CMK (cell line): ENCODE measurements around the gene FCER1G.
A peak's percentile ranks its signal among the peaks of the same experiment; 100 is the strongest.

ENCODE experiments used
- DNase-seq: peaks from one replicate; pipeline ENCODE4 v3.0.0-alpha.2; 2010; ENCODE audit warnings: low read depth

FCER1G gene

GRCh38 chr1:161215076-161215475, at the start of gene FCER1G:
TSS of gene FCER1G (plus strand) at chr1:161215295. CDS start at chr1:161215322, 27 bp downstream.
- DNase-seq: peak; percentile 93

- peak; percentile 96 for DNase-seq
Measured at GRCh38 chr1:161165742-161166668, 49.1 kb upstream of the FCER1G start, which contains the start of gene PPOX. TSS of gene PPOX (plus strand) at chr1:161166426. CDS start at chr1:161166848, 422 bp downstream.

- no peak for DNase-seq
Measured at GRCh38 chr1:161166669-161167548, 48.2 kb upstream of the FCER1G start.

GRCh38 chr1:161168906-161169305, 46.2 kb upstream of the FCER1G start:
- DNase-seq: no peak

- DNase-seq: no peak
Measured at GRCh38 chr1:161171191-161171590, 43.9 kb upstream of the FCER1G start.

DNA sequence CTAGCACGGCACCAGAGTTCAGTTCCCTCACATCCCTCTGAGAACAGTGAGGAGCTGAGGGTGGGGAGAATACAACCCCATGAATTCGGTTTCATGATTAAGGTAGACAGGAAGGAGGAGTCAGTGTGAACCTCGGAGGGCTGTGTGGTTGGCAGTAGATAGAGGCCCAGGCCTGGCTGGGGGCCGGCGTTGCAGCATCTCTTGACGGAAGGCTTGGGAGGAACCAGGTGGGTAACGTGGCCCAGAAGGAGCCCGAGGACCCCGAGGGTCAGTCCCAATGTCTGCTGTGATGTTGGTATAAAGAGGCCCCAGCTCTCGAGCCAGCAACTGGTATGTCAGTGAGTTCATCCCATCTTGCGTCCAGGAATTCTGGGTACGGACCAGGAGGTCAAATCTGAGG, 43.4 kb upstream of the FCER1G start:
- DNase-seq: no peak

GRCh38 chr1:161172349-161172748, 42.7 kb upstream of the FCER1G start:
- no peak for DNase-seq

- no peak for DNase-seq
Measured at GRCh38 chr1:161172776-161173376, 42.2 kb upstream of the FCER1G start.

DNA sequence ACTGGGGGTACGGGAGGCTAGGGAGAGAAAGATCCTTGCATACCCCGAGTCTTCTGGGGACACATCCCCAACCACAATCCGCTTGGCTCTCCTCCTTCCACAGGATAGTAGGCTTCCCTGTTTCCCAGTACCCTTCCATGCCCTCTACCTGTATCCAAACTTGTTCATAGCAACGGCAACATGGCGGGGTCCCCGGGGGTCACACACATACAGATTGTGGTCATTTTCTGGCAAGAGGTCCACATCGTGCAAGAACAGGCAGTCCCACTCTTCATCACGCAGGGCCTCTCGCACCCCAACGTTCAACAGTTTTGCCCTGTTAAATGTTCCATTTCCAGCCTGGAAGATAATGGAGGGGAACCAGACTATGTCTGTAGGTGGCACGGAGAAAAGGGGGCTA, 41.4 kb upstream of the FCER1G start:
- DNase-seq: no peak

DNA sequence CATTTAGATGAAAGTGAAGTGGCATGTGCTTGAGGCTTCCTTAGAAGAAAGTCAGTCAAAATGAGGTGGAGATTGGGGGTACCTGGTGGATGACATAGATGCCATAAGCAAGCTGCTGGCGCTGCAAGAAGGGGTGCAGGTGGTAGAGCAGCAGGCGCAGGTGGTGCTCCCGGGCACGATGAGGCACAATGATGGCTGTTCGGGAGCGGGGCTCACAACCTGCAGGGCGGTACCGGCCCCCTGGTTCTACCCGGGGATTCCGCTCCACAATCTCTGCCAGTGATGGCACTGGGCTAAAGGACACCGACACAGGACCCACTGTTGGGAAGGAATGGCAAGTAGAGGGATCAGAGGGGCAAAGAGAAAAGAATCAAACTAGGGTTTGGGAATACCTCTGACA, 40.2 kb upstream of the FCER1G start:
- DNase-seq: no peak

DNA sequence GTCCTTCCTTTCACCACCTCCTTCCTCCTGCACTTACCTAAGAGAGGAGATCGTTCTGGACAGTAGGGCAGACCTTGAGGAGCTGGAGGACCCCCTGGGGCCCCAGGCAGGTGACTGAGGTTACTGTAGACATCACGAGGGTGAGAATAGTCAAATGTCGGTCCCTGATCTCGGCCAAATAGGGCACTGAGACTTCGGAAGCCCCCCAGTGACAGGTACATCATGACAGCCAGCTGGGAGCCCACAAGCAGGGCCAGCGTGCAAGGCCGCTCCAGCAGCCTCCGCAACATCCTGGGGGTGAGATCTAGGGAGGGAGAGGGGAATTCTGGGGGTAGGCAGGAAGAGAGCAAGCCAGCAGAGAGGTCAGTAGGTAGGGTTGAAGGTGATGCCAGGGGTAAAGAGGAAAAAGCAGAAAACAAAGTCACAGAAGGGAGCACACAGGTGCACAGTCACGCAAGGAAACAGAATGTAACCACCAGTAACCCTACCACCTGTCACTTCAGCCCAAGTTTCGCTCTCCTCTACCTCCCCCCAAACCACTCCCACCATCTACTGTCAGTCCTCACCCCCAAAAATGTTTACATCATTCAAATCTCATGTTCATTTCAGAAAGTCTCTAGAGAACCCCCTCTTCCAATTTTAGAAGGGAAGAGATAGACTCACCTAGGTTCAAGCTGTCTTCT, 39.2 kb upstream of the FCER1G start:
- no peak for DNase-seq

- no peak for DNase-seq
Measured at GRCh38 chr1:161176468-161177111, 38.5 kb upstream of the FCER1G start.

- peak; percentile 87 for DNase-seq
Measured at GRCh38 chr1:161177112-161177935, 37.8 kb upstream of the FCER1G start, which contains the start of gene B4GALT3. TSS of gene B4GALT3 (minus strand) at chr1:161177507. CDS start at chr1:161176060, 1,447 bp downstream.

GRCh38 chr1:161177936-161178244, 37.2 kb upstream of the FCER1G start:
- DNase-seq: no peak

GRCh38 chr1:161179698-161180097, 35.4 kb upstream of the FCER1G start:
- no peak for DNase-seq

GRCh38 chr1:161180639-161181038, 34.5 kb upstream of the FCER1G start:
- DNase-seq: no peak

DNA sequence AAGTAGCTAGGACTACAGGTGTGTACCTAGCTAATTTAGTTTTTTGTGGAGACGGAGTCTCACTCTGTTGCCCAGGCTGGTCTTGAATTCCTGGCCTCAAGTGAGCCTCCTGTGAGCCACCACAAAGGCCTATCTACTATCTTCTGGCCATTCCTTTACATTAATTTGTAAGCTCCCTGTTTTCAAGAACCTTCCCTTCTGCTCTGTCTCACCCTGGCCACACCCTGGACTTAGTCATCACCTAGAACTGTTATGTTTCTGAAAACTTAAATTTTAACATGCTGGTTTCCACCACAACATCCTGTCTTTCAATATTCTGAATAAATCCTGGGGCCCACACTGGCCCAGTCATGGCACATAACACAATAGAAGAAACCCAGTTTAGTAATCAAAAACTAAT, 32.9 kb upstream of the FCER1G start:
- DNase-seq: no peak

DNA sequence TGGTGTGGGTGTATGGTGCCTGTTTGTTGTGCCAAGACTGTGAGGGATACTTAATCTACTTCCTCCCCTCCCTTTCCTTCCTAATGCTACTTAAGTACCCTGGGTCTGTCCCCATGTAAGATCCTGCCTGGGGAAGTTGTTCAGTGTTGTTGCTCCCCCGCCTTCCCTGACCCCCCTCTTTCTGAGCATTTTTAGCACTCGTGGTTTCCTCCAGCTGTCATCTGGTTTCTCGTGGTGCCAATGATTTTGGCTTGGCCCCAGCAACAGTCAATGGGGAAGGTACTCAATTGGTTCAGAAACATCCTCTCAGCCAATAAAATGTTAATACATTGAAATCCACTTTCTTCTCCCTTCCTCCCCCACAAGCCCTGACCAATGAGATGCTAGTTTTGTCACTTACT, 29.8 kb upstream of the FCER1G start:
- peak; percentile 51 for DNase-seq

DNA sequence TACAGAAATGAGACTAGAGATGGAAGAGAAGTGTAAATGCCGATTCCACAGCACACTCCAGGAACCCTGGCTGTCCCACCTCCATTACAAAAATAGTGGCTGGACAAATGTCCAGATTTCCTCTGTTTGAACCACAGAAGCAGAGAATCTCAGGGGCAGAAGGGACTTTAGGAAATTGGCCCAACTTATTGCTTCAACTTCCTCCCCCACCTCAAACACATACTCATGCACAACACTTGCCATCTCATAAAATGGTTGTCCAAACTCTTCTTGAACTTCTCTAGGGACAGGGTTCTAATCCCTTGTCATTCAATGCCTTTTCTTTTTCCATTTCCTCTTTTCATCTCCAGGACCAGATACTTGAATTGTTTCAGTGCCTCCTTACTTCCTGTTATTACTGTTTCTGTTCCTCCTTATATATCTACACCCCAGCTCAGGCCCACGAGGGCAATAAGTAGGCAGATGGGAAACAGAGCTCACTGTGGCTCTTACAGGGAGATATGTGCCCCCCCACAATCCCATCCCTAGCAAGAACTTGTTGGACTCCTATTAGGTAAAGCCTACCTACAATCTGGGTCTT, 29.3 kb upstream of the FCER1G start:
- no peak for DNase-seq

- no peak for DNase-seq
Measured at GRCh38 chr1:161187311-161187710, 27.8 kb upstream of the FCER1G start.
